ENCODE data around the gene DLG2.

DLG2 gene

GRCh38 chr11:84720706-84721402, 906.3 kb downstream of the DLG2 start:
- DNase-seq: no peak

GRCh38 chr11:84719935-84720577, 907.1 kb downstream of the DLG2 start:
- DNase-seq: no peak

GRCh38 chr11:84714316-84714780, 912.8 kb downstream of the DLG2 start:
- DNase-seq: no peak

GRCh38 chr11:84691830-84692229, 935.3 kb downstream of the DLG2 start:
- no peak for DNase-seq

GRCh38 chr11:84687433-84687832, 939.7 kb downstream of the DLG2 start:
- no peak for DNase-seq

- no peak for DNase-seq
These were observed 940.4 kb downstream of the DLG2 start for GRCh38 chr11:84686716-84687115.

- DNase-seq: no peak
These were observed 941.2 kb downstream of the DLG2 start for GRCh38 chr11:84685976-84686375.

- no peak for DNase-seq
These were observed 942.0 kb downstream of the DLG2 start for GRCh38 chr11:84685149-84685548.

GRCh38 chr11:84681456-84681855, 945.7 kb downstream of the DLG2 start:
- no peak for DNase-seq

- no peak for DNase-seq
These were observed 951.6 kb downstream of the DLG2 start for GRCh38 chr11:84675396-84676025.

GRCh38 chr11:84673753-84674152, 953.4 kb downstream of the DLG2 start:
- no peak for DNase-seq

- no peak for DNase-seq
These were observed 955.7 kb downstream of the DLG2 start for GRCh38 chr11:84671325-84671999.

- no peak for DNase-seq
These were observed 963.4 kb downstream of the DLG2 start for GRCh38 chr11:84663731-84664130.

GRCh38 chr11:84660257-84660977, 966.7 kb downstream of the DLG2 start:
- DNase-seq: no peak

GRCh38 chr11:84655712-84656111, 971.4 kb downstream of the DLG2 start:
- no peak for DNase-seq

GRCh38 chr11:84648471-84648870, 978.7 kb downstream of the DLG2 start:
- no peak for DNase-seq

- DNase-seq: no peak
These were observed 981.0 kb downstream of the DLG2 start for GRCh38 chr11:84645988-84646694.

- no peak for DNase-seq
These were observed 984.6 kb downstream of the DLG2 start for GRCh38 chr11:84642500-84642899.

- DNase-seq: no peak
These were observed 992.8 kb downstream of the DLG2 start for GRCh38 chr11:84634309-84634708.

- DNase-seq: no peak
These were observed 998.1 kb downstream of the DLG2 start for GRCh38 chr11:84628871-84629620.

- DNase-seq: no peak
These were observed 1000.9 kb downstream of the DLG2 start for GRCh38 chr11:84626256-84626655.
